HL-60/S4 (cell line): ENCODE data around the gene XXYLT1.
"Not testable (repeated sequence)": the region's sequence is repeated elsewhere in the genome, so short reads cannot be mapped to it uniquely, and the experiment has no call there.

Experiments
- in situ Hi-C: fragments of 300-500 bp; cut with MboI; formaldehyde crosslinking; loops from 2 replicates; pipeline ENCODE4 v1.14.3; 2022; ENCODE audit warnings: low sequenced_read_pairs

XXYLT1 gene

DNA sequence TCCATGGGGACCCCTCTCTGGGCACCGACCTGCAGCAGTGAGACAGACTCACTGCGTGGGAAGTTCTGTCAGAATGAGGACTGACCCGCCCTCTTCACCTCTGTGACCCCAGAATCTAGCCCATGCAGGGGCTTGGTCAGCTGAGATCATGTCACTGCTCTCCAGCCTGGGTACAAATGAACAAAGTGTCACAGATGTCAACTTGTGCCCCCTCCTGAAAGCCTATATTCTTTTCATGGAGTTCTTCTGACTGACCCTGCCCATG is 210.8 kb downstream of the XXYLT1 start:
- in situ Hi-C loops, result no loop called here

DNA sequence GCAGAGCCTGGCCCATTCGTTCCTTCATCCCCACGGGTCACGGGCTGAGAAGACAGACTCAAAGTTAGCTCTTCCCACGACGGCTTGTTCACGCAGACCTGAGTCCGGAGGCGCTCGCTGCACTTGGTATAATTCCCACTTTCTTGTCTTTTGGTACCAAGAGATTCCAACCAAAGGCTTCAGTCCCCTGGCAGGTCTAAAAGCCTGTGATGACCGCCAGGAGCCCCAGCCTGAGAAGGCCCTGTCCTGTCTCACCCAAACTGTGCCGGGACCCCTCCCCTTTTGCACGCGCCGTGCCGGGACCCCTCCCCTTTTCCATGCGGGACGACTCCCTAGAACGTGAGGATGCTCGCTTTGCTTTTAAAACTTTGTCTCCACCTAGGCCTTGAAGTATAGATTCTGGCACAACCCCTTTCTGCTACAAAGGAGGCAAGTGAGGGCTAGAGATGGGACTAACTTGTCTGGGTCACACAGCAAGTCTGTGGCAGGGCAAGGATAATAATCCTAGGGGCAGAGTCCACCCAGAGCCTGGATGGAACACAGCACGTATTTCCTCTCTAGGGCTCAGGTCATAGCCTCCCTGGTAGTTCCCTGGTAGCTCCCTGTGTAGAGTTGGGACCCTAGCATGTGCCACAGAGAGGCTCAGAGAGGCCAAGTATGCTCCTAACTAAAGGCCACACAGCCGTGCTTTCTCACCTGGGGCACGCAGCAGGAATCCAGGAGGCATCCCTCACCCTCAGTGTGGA is 211.3 kb downstream of the XXYLT1 start:
- in situ Hi-C loops, result no loop called here

DNA sequence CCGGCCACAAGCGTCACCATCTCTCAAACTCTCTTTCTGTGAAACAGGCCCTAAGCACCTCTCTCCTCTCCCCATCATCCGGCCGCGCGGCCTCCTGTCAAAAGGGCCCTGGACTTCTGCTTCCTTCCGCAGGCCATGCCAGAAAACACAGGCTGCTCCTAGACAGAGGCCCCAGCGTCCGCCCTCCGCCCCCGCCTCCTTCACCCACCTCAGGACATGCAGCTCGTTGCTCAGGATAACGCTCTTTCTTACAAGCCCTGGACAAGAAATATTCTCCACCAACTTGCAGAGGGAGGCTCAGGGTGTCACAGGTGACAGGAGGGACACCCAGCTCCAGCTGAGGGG is 212.0 kb downstream of the XXYLT1 start:
- in situ Hi-C loops, result no loop called here

DNA sequence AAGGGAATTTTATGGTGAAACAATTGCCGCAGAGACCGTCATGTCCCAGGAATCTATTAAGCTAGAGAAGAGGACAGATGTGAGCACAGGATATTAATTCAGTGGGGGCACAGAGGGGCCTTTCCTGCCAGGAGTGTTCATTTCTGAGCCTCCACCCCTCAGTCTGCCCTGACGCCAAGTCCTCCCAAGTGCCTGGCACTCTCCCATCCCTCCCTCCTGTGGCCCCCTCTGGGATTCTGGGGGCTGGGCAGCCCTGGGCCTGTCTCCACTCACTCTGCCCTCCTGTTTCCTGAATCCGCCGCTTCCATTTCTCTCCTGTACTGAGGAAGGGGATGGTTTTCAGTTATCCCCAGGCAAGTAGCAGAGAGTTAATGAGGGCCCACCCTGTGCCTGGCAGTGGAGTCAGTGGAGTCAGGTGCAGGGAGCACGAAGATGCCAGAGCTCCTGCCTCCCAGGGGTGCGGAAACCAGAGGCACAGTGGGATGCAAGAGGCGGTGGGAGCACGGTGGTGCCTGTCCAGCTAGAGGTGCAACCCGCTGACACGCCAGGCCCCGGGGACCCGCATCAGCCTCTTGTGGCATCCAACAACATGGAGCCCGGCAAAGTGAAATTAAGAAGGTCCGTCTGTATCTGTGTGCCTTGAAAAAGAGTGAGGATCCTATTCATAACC is 212.5 kb downstream of the XXYLT1 start:
- in situ Hi-C loops, result no loop called here

DNA sequence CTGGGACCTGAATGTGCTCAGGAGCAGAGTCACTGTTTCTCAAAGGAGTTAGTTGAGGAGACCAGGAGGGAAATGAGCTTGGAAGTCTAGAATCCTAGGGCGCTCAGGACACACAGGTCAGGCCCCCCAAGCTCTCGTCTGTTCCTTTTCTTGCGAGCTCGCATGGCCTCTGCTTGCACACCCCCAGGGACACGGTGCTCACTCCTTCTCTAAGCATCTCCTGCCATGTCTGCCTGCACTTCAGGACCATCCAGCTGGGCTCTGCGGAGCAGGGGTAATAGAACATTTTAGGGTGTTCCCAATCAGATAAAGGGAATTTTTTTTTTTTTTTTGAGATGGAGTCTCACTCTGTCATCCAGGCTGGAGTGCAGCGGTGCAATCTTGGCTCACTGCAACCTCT is 213.2 kb downstream of the XXYLT1 start:
- in situ Hi-C loops, result no loop called here

DNA sequence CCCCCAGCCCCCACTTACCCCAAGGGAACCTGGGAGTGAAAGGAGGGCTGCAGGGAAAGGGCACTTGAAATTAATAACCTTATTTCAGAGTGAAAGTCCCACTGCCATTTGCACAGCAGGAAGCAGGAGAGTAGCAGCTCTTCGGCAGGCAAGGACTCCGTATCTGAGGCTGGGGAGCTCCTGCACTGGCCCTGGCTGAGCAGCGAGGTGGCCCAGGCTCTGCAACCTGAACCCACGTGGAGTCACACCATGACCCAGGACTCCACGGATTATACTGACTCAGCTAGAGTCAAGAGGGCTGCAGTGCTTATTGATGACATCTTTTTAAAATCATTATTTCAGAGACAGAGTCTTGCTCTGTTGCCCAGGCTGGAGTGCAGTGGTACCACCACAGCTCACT is 214.5 kb downstream of the XXYLT1 start:
- in situ Hi-C loops, result no loop called here

DNA sequence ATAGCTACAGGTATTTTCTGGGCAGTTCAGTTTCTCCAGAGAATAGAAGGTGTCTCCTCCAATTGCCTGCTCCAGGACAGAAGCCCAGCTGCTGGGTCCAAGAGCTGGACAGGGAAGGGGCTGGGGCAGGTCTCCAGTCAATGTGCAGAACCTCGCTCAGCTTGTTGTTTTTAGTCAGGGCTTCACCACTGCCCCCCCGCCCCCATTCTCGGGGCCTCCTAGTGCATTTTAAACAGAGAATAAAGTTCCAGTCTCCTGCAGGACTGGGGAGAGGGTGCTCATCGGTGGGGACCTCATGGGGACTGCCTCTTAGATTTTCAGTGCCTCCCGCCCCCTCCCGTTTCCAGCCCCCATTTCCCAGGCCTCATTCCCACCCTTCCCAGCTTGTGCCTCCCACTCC is 216.6 kb downstream of the XXYLT1 start:
- in situ Hi-C loops, result no loop called here

DNA sequence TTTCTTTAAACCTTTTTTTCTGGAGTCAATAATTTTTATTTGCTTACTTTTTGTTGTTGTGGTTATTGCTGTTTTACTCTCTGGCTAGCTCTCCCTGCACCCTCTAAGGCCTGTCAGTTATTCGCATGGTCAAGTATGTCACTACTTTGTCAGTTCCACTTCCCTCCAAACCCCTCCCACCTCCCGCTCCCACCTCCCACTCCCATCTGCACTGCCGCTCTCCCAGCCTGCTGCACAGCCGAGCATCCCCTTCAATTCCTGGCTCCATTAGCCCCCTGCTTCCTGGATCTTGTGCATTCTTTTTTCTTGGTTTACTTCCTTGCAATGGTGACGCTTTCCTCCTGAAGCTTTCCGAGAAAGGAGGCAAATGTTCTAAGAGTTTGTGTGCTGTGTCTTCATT is 218.0 kb downstream of the XXYLT1 start:
- in situ Hi-C loops, result no loop called here

DNA sequence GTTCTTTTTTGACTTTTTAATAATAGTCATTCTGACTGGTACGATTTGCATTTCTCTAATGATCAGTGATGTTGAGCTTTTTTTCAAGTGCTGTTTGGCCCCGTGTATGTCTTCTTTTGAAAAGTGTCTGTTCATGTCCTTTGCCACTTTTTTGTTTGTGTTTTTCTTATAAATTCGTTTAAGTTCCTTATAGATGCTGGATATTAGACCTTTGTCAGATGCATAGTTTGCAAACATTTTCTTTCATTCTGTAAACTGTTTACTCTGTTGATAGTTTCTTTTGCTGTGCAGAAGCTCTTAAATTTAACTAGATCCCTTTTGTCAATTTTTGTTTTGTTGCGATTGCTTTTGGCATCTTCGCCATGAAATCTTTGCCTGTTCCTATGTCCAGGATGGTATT is 220.7 kb downstream of the XXYLT1 start:
- in situ Hi-C loops, result not testable (repeated sequence)

DNA sequence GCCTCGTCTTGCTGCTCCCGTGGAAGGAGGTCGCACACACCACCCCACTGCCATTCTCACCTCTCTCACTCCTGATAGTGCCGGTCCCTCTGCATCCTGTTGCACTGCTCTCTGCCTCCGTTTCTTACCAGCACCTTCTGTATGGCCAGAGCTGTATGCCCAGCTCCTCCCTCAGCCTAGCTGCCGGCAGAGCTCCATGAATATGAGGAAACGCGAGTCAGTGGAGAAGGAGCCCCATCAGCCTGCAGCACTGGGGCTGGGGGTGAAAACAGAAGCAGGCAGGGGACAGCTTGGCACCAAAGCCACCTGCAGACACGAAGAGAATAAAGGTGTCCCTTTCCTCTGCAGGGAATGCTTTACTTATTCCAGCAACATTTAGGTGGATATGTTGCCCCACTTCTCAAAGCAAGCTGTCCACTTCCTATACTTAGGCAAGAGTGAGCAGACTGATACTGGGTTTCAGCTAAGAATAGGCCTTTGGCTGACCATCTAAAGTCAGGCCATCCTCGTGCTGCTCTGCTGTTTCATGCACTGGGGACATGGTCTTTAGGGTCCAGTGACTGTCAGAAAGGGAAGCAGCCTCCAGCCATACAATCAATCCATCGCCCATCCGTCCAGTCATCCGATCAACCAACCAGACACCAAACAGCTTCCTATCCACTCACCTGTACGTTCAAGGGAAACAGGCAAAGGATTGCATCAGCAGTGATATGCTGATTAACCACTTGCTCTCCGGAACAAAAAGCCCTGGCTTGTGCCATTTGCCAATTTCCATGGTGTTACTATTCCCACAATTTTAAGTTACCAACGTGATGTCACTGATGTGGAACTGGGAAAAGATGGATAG is 222.7 kb downstream of the XXYLT1 start:
- in situ Hi-C loops, result no loop called here

DNA sequence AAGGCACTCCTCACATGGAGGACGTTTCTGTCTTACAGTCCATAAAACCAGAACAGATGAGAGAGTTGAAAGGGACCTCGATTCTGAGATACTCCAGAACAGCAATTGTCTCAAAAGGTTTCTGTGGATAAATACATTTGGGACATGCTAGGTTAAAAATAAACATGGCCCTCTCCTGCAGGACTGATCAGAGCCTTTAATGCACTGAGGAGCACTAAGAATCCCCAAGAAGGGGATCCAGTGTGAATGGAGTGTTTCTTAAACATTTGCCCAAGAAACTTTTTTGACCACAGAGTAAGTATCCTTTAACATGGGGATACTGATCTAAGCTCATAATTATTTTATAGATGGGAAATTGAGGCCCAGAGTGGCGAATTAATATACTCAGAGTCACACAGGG is 223.4 kb downstream of the XXYLT1 start:
- in situ Hi-C loops, result no loop called here

DNA sequence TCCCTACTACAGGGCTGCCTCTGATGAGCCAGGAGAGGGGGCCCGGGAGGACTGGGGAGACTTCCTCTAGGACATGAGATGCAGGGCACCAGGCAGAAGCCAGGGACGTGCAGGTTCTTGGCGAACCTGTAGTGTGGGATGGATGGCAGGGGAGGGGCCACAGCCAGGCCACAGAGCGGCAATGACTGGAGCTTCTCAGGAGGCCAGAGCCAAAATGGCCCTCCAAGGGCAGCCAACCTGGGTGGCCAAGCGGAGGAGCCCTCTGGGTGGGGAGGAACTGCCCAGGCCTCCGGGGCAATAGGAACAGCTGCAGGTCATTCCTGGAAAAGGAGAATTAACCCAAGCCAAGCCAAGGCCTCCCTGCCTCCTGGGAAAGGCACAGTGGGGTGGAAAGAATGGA is 224.5 kb downstream of the XXYLT1 start:
- in situ Hi-C loops, result no loop called here

DNA sequence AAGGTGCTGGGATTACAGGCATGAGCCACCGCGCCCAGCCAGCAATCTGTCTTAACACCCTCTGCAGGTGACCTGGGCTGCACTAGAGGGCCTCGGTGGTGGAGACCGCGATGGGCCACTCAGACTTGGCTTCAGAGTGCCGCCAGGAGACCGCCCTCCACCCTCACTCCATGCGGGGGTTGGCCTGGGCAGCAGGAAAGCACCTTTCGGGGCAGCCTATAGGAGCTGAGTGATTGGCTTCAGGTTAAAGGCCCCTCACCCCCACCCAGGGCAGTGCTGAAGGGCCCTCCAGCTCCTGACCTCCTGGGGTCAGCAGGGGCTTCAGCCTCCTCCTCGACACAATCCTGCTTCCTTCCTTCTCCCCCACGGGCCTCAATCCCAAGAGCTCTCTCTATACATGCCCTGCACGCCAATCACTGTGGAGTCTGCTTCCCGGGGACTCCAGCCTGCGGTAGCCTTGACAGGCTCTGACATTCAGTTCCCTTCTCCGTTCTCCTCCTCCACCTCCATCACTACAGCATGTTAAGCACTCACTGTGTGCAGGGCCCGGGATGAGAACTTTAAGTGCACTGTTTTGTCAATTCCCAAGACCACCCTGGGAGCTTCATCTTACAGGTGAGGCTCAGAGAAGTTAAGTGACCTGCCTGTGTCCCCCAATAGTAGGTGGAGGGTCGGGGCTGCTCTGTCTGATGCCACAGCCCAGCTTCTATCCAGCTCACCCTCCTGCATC is 225.3 kb downstream of the XXYLT1 start:
- in situ Hi-C loops, result no loop called here

DNA sequence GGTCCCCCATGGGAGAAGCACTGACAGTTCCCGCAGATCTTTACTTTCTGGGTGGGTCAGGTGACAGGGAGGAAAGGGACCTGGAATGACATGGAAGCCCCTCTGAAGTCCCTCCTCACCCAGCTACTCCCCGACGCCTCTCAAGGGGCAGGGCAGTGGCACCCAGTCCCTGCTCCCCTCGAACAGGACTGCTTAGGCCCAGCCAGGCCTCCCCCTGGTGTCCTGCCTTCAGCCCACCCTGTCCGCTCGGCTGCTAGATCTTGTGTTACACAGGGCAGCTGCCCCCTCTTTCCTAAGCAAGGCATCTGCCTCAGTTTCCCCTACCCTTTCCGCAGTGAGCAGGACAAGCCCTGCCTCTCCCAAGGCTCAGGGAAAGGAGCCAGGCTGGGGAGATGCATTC is 226.5 kb downstream of the XXYLT1 start:
- in situ Hi-C loops, result no loop called here

DNA sequence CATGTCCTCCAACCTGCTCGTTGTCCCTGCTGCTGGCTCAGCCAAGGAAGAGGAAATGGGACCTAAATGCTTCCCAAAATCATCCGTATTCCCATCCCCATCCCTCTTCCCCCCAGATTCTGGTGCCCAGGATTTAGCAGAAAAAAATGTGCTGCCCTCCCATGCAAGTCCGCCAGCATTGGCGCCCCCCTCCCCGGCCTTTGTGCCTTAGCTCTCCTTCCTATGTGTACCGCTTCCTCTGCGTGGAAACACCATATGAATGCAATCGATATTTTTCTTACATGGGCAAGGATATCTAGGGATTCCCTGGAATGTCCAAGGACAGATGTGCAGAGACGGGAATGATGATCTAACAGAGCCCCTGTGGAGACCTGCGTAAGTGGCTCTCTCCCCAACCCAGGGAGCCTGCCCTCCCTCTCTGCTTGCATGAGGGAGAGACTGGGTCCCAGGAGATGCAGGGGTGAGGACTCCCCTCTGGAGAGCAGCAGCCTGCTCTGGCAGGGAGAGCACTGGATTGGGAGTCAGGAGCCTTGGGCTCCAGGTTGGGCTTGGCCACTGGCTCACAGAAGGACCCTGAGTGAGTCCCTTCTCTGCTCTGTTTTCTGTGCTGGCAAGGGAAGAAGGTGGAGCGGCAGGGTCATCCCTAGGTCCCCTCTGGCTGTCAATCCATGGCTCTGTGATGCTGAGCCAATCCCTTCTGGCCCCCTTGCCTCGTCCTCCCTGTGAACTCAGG is 227.2 kb downstream of the XXYLT1 start:
- in situ Hi-C loops, result no loop called here

DNA sequence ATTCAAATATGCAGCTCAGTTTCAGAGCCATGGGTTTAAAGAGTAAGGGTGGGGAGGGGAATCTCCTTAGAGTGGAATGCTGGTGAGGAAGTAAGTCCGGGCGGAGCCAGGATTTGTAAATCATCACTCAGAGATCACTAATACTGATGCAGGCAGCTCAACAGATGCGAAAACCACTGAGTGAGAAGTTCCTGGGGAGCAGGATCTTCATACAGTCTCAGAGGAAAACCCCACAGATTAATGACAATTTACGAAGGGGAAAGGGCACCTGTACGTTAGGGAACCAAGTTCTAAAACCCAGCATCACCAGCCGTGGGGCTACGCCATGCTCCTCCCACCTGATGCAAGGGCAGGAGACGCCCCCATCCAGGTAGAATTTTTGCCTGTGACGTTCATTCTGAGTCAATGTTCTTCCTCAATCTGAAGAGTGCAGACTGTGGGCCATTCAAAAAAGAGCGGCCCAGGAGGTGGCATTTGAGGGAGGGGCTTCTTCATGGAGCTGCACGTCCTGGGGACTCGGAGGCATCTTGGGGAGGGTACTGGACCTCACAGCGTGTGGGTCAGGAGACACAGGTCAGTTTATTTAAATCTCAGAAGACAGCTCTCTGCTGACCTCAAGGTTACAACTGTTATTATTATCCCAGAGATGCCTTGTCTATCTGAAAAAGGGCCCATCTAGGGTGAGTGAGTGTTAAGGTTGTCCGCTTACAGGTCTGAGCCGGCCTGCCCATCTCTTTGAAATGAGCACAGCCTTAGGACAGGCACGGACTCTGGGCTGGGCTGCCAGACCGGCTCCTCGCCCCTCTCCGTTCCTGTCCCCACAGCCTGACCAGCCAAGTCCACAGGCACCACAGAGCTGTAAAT is 228.0 kb downstream of the XXYLT1 start:
- in situ Hi-C loops, result no loop called here

DNA sequence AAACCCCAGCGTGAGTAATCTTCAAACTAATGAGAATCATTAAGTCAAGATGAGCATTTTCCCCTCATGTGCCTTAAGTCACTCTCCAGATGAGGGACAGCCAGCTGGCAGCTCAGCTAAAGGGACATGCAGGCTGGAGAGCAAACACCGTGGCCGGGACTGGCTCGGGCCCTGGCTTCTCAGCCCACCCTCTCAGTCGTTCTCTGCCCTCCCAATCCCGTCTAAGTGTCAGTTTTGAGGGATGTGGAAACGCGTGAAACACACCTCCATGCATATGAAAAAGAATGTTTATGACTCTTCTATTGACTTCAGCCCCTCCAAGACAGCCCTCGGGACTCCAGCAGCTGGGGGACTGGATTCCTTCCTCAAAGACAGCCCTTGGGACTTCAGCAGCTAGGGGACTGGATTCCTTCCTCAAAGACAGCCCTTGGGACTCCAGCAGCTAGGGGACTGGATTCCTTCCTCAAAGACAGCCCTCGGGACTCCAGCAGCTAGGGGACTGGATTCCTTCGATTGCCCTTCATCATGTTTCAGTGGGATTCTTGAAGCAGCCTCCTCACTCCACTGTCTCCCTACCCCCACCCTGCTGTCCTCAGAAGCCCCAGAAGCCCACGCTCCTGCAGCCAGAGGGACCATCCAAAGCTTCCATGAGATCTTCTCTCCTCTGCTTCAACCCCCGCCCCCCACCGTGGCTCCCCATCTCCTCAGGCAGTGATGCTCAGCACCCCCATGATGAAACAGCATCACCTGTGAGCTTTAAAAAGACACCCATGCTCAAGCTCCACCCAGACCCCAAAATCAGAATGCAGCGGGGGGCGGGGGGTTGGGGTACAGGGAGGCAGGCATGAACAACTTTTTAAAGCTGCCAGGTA is 228.9 kb downstream of the XXYLT1 start:
- in situ Hi-C loops, result no loop called here

DNA sequence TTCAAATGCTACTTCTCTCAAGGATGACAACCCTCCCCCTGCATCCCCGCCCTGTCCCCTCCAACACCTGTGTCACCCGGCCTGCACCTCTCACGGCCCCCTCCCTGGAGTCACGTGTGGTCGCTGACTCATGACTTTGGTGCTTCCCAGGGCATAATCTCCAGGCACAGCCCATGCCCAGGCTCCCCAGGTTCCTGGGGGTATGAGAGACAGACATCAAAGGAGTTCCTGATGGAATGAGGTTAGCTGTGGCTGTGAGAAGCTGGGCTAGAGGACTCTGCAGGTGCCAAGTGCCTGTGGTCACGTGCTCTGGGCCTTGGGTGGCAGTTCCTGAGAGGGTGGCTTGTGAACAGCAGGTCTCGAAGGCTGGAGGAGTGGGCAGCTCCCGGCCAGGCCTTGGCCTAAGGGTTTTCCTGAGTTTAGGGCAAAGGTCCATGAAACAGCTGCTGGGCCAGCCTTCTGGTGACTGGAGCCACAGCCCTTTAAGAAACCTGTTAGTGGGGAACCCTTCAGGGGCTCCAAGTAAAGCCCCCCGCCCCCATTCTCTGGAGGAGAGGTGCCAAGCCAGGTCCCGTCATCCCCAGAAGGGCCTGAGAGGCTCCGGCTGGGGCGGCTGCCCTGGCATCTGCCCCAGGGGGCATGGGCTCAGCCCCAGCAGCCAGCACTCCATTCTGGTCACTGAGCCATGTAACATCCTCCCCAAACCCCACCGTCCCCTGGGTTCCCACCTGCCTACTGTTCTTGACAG is 230.0 kb downstream of the XXYLT1 start:
- in situ Hi-C loops, result no loop called here
